Measurements from ENCODE around the gene SKP2.
"Not testable (repeated sequence)": the region's sequence is repeated elsewhere in the genome, so short reads cannot be mapped to it uniquely, and the experiment has no call there.

The SKP2 gene

DNA sequence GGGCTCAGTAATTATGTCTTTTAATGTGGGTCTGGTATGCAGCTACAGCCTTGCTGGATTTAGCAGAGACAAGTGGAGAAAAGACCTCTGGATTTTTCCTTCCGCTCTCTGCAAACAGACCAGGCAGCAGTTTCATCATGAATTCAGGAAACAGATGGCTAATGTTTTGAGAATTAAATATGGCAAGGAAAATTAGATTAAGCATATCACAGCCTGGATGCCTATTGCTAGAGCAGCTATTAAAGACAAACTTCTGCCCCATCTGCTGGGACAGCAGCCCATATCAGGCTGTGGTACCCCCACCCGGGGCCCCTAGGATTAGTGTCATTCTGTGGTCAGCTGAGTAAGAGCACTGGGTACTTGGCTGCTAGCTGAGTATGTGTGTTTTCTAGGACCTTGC, 6.2 kb downstream of the SKP2 start:
- no peak for DNase-seq

DNA sequence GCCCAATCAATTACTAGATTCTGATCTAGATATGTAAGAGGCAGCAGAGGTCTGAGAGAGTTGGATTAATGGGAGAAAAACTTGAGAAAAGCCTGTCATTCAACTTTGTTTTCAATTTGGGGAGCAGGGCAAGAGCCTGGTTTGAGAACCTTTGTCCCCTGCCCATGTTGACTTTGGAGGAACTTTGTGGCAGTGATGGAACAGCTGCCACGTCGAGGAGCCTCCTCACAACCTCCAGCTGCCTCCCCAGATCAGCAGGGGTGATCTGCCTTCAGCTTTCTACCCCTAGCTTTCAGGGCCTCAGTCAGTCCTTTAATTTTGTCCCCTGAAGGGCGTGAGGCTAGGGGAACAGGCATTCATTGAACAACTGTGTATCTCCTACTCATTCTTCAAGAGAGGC, 8.7 kb downstream of the SKP2 start:
- no peak for DNase-seq

DNA sequence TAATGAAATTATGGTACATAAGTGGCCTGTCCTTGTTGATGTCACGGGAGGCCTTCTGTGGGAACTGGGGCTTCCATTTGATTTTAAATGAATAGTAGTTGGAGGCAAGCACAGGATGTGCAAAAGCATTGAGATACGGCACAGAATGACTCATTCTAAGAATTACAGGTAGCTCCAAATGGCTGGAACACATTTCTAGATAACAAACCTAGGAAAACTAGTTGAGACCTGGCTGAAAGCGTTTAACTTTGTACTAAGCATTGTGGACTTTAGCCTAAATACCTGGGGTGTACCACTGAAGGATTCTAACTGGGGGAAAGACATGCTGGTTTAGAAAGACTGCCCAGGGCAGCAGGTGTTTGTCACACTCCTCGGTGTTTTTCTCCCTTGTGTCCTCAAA, 9.4 kb downstream of the SKP2 start:
- DNase-seq, result no peak

DNA sequence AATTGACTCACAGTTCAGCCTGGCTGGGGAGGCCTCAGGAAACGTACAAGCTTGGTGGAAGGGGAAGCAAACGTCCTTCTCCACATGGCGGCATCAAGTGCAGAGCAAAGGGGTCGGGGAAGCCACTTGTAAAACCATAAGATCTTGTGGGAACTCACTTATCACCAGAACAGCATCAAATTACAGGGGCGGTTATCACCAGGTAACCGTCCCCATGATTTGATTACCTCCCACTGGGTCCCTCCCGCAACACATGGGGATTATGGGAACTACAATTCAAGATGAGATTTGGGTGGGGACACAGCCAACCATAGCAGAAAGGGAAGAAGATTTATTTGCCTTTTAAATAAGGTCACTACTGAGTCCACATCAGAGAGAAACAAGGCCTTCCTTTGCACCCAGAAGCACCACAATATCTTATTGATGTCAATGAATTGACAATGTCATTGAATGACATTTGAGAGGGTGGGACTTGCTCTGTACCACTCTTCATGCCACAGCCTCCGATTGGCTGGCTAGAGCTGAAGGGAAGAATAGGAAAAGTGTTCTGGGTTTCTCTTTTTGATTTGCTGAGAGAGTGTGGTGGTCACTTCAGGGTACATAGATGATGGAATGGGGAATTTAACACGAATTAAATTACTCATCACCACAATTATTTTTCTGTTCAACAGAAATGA, 11.0 kb downstream of the SKP2 start:
- no peak for DNase-seq

DNA sequence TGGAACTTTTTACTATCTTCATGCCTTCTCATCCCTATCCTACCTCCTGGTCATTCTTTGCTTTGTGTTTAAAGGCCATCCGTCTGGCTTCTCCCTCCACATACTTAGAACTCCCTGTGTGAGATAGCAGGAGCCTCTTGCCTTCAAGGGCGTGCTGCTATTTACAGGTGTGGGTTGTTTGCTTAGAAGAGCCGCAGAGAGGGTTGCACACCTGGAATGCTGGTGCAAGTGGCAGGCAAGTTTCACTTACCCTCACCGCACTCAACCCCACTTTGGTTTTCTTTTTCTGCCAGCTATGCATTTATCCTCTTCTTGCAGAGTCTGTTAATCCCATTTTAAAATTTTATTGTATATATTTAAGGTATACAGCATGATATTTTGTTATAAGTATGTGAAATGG, 12.6 kb downstream of the SKP2 start:
- no peak for DNase-seq

DNA sequence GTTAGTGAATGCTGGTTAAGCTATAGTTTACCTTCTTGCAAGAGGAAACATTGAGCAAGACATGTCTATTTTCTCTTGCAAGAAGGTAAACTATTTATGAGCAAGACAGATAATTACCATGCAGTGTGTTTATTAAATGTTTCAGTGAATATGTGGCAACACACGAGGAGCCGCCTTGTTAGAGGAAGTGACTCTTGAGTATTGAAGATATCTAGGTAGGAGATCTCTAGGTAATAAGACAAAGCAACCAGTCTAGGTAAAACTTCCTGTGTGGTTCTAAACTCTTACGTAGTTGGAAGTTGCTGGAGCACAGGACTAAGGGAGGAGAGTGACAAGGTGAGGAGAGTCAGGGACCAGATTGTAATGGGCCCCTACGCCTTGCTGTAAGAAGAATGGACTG, 16.8 kb downstream of the SKP2 start:
- DNase-seq, result peak in 1 of 2 donors; percentile 26

DNA sequence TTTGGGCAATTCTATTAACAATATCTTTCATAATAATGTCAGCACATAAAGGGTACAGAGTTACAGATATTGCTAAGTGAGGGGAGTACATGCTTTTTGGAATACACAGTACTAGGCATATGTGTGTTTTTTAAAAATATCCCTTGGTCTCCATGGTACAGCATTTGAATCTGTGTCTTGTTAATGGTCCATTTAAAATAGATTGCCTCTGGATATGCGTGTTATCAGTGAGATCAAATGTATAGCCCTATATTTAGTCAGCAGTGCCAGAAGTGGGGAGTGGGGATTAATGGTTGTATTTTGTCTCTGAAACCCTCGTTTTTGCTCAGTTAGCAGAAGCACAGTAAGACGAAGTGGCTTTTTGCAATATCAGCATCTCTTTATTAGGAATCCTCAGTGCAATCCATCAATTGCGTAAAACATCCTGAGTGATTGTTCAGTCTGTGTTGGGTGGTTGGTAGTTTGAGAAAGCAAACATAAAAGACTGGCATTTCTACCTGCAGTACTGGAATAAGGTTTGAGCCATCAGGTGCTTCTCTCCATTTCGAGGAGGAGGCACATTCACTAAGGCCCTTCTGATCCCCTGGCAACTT, 19.0 kb downstream of the SKP2 start:
- DNase-seq, result no peak

DNA sequence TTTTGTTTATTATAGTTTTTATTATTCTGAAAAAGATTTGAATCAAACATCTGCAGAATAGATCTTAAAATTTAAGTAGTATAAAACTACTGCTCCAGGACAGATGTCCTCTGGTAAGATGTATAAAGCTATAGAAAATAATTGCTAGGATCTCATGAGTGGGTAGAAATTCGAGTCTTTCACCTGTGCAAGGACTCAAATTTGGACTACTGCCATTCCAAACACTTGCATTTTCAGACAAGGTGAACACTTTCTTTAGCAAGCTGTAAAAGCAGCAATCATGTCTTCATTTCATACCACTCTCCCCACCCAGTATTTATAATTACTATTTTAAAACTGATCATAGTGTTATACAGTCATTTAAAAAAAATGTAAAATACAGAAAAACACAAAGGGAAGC, 20.7 kb downstream of the SKP2 start:
- no peak for DNase-seq

DNA sequence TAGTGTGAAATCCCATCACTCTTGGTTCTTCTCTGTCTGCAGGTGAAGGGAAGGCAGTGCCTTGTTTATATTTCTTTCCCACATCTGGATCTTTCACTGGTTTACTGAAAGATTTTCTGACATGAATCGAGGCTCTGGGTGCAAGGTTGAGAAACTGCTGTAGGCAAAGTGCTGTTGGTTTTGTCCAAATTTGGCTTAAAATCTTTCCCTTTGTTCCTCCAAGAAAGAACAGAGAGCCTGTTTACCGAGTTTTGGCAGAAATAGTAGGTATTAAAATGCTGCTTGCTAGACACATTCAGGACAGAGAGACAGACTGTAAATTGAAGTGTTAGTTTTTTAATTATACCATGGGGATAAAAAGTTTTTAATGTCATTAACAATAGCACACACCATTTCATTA, 21.5 kb downstream of the SKP2 start:
- no peak for DNase-seq

DNA sequence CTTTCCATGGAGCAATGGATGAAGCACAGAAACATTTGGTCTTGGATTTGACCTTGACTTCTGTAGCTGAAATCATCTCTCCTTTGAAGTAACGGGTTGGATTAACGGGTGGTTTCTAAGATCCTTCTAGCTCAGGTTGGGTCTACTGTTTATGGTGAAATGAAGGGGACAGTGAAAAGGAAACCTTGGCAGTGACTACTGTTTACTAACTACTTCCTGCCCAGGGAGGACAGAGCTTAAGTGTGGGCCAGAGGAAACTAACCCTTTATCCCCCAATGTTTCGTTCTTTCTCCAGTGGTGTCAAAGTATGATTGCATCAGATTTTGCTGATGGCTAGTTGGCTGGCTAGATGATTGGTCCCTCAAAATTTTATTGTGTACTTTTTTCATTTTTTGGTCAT, 22.2 kb downstream of the SKP2 start:
- no peak for DNase-seq

DNA sequence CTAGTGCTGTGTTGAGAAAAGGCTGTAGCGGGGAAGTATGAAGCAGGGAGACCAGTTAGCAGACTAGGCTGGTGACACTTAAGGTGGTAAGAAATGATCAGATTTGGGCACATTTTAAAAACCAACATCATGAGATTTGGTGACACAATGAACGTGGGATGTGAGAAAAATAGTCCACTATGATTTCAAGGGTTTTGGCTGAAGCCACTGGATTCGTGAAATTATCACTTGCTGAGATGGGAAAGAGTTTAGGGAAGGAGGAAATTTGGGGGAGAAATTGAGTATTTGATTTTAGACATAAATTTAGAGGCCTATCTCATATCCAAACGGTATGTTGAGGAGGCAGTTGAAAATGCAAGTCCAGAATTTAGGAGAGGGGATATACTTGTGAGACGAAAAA, 23.1 kb downstream of the SKP2 start:
- no peak for DNase-seq

DNA sequence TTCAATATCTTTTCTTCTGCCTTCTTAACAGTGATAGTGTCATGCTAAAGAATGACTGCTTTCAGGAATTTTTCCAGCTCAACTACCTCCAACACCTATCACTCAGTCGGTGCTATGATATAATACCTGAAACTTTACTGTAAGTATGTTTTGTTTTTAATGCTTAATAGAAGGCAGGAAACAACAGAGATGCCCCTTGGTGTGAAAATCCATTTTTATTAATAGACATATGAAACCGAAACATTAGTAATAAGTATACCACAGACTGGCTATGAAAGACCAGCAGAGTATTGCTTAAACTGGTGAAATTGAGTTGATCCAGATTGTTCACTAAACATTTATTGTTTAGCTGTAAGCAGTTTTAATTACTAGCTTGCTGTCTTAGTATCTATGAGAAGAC, 25.2 kb downstream of the SKP2 start:
- no peak for DNase-seq

DNA sequence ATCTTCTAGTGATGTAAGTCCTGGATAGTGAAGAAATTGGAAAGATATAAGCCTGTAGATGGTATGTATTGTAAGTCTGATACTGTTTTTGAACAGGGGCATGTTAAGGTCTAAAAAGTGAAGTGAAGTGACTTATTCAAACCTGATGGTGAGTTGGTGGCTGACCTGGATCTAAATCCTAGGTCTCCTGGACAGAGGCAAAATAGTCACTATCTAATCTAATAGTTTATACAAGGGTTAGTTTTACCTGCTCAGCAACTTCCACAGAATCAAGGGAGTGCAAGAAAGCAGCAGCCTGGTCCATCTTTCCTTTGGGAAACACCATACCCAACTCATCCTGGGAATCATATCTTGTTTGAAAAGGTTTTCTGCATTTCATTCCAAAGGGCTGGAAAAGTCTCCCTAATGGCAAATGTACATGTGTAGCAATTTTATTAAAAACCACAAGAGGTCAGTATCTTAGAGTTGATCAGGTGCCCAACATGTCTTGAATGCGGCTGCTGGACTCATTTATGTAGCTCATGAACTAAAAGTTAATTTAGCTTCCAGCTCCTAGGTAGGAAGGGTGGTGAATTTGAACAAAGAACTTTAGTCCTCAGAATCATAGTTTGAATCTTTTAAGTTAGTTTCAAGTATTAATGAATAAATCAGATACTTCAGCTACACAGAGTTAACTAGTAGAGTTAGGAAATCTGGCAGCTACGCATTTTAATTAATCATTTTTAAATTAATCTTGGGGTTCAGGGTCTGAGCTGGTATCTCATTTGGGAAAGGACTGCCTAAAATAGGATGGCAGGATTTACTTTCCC, 26.0 kb downstream of the SKP2 start:
- no peak for DNase-seq

DNA sequence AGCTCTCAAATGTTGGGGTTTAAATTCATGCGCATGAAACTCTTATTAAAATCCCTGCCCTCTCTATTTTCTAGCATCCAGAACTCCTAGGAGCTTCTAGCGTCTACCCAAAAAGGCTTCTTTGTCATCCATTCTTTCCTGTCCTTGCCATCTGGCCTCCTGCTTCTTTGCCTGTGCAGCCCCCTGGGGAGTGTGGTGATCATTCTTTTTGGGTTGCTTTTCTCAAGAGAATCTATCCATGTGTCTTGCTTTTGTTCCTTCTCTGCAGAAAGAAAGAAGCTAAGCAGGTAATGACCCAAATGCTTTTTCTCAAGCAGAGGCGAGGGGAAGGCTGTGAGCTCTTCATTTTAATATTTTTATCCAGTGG, 26.6 kb downstream of the SKP2 start:
- no peak for DNase-seq

DNA sequence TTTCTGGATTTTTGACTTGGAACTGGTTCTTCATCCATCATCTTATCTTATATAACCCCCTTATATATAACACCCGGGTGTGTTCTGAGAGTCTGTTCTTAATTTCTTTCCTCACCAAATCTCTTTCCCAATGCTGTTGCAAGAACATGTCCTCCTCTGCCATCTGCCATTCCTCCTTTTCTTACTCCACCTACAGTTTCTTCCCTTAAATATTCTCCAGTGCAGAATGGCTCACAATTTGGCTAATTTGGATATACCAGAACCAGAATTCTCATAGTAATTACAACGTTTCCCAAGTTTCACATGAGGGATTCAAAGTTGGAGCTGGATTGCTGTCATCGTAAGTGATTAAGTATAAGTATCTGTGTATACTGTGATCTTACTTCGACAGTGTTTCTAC, 28.0 kb downstream of the SKP2 start:
- DNase-seq, result no peak

DNA sequence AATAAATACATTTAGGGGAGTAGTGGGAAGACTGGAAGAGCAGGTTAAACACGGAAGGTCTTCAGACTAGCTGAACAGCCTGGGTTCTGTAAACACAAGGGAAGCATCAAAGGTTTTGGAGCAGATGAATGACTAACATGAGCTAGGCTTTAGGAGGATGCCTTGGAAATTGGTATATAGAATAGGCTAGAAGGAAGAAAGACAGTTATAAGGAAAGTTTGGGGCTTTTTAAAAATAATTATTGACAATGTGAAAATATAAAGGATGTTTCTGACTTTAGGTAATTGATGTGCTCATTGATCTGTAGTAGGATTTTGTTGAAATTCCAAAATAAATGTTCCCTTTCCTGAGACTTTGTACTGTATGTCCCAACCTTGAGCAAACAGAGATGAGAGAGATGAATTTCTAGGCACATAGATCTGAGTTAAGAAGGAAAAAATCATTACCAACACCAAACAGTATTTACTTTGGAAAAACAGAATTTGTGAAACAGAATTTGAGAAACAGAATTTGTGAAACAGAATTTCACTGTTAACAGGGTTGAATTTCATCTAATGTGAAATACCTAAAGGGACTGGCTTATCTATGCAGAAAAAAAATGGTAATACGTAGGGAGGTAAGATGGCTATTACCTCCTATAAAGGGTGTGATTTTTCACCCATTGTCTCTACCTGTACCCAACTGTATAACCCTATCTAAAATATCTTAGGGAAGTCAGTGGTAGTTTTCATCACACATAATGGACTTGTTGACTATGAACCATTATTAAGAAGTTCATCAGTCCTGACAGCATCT, 28.8 kb downstream of the SKP2 start:
- no peak for DNase-seq

DNA sequence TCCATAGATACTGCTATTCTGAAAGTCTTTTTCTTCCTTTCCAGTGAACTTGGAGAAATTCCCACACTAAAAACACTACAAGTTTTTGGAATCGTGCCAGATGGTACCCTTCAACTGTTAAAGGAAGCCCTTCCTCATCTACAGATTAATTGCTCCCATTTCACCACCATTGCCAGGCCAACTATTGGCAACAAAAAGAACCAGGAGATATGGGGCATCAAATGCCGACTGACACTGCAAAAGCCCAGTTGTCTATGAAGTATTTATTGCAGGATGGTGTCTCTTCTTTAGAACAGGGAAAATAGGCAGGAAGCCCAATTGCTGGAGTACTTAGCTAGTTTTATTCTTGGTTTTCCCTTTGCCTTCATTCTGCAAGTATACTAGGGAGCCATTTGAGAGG, 29.9 kb downstream of the SKP2 start:
- no peak for DNase-seq

DNA sequence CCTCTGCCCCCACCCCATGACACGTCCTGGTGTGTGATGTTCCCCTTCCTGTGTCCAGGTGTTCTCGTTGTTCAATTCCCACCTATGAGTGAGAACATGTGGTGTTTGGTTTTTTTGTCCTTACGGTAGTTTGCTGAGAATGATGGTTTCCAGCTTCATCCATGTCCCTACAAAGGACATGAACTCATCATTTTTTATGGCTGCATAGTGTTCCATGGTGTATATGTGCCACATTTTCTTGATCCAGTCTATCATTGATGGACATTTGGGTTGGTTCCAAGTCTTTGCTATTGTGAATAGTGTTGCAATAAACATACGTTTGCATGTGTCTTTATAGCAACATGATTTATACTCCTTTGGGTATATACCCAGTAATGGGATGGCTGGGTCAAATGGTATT, 32.5 kb downstream of the SKP2 start:
- not testable (repeated sequence) for DNase-seq

DNA sequence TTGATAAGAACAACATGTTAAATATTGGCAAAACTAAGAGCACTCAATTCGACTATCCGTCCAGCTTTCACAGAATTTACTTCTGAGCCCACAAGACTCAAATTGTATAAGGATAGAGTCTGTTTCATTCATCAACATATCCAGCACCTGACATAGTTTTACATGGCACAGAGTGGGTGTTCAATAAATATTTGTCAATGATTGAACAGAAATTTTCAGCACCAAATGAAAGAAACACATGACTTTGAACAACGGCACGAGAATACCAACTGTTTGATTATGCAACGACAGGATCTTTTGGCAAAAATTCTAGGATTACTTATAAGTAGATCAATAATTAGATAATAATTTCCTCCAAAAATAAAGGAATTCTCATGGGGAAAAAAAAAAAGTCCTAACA, 41.8 kb downstream of the SKP2 start:
- DNase-seq, result no peak

DNA sequence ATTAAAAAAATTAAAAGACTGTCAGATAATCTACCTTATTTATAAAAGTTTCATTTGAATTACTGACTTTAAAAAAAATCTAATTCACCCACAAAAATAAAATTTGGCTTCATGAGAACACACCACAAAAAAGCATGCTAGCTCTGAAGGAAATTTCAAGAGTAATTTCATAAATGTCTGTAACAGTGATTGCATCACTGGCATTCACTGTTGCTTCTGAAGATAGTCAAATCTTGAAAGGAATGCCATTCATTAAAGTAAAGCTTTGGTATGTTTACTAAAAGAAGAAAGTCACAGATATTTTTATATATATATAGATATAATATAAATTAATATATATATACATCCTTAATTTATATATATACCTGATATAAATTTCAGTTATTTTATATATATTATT, 46.4 kb downstream of the SKP2 start:
- DNase-seq, result no peak

DNA sequence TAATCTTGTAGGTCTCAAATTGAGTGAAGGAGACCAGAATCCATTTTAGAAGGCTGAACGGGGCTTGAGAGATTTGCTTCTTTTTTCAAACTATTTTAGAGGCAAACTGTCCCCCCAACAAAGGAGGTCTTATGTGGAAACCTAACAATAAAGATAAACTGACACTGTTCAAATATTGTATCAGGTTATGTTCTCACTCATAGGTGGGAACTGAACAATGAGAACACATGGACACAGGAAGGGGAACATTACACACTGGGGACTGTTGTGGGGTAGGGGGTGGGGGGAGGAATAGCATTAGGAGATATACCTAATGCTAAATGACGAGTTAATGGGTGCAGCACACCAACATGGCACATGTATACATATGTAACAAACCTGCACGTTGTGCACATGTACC, 46.9 kb downstream of the SKP2 start:
- not testable (repeated sequence) for DNase-seq

DNA sequence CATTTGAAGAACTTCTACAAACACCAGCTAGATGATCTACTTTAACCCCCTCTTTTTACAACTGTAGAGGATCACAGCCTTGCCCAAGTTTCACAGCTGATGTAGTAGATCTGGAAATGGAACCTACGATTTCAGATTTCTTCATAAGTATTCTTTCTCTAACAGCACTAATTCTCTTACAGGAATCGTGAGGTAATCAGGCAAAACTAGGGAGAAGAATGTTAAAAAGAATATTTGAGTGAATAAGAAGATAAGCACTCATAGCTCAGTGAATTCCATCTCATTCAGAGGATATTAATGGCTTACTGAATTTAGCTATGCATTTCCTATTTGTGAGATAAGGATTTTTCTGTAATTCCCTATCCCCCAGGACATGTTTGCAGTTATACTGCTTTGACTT, 47.7 kb downstream of the SKP2 start:
- DNase-seq, result no peak

DNA sequence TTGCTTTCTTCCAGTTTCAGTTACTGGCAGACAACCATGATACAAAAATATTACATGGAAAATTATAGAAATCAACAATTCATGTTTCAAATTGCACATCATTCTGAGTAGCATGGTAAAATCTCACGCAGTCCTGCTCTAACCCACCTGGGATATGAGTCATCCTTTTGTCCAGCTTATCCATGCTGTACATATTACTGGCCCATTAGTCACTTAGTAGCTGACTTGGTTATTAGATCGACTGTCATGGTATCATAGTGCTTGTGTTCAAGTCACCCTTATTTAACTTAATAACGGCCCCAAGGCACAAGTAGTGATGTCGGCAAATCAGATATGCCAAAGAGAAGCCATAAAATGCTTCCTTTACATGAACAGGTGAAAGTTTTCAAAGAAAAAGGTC, 48.6 kb downstream of the SKP2 start:
- DNase-seq, result no peak

DNA sequence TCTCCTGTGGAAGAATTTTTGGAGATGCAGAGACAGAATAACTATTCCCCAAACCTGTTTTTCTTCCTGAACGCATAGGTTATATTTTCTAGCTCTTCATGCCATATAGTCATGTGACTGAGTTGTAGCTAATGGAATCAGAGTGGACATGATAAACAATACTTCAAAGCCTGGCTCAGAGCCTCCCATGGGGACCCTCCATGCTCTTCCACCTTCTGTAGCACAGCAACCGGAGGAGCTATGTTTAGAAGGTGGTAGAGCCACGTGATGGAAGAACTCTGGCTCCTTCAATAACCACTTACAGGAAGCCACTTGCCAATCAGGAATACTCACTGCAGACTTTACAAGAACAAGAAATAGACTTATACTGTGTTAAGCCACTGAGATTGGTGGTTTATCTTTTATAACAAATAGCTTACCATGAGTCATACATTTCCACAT, 50.6 kb downstream of the SKP2 start:
- no peak for DNase-seq
